Esophagus squamous epithelium (tissue), 4 donors: ENCODE measurements around the gene MGMT.

Experiments
- CTCF ChIP-seq, 6 experiments: fragments of 450-650 bp in 4 of 6; fragments of 200-600 bp in 2 of 6; sonication (generic) in 2 of 6; IDR thresholded peaks; one replicate each; pipeline ENCODE4 v1.5.1; 2016 to 2019; ENCODE audit warnings: antibody characterized with exemption in 6 of 6, mild to moderate bottlenecking in 4 of 6, moderate library complexity in 4 of 6
- POLR2A ChIP-seq, 4 donors: fragments of 450-650 bp; IDR thresholded peaks; one replicate each; pipeline ENCODE4 v1.6.1; 2017; ENCODE audit warnings: antibody characterized with exemption in 4 of 4, mild to moderate bottlenecking in 4 of 4, moderate library complexity in 3 of 4

- TF ChIP-seq POLR2A (IDR thresholded peaks at IDR 0.05) (no peak), CTCF (IDR thresholded peaks at IDR 0.05) (no peak)
These were observed 131.4 kb downstream of the MGMT start for GRCh38 chr10:129598413-129598812.
